Measurements from ENCODE around the gene RPA3. TPM values are rescaled to one million over a fixed set of nuclear protein-coding genes. Genes with fewer than 3 reads are reported as not detected.

The RPA3 gene
- total RNA-seq, 2 donors from 2014 or later: 44.9 to 53.3 TPM

GRCh38 chr7:7706556-7707172, 11.7 kb downstream of the RPA3 start:
- Histone ChIP-seq H3K9me3 (no peaks in the 10 kb centered on the region), H3K9ac (ENCODE audit: low read depth in 2 of 2, low read length in 2 of 2) (no peak overlapping the region), H3K36me3 (no peaks in the 10 kb centered on the region), H3K4me1 (no peaks in the 10 kb centered on the region), H3K4me3 (no peak overlapping the region), H3K27me3 (no peaks in the 10 kb centered on the region), H3K27ac (no peak overlapping the region)
- no peak for TF ChIP-seq CTCF (IDR thresholded peaks at IDR 0.05)
- intact Hi-C loops (cut with DNase I): no loop called here
- DNase-seq: no peak

DNA sequence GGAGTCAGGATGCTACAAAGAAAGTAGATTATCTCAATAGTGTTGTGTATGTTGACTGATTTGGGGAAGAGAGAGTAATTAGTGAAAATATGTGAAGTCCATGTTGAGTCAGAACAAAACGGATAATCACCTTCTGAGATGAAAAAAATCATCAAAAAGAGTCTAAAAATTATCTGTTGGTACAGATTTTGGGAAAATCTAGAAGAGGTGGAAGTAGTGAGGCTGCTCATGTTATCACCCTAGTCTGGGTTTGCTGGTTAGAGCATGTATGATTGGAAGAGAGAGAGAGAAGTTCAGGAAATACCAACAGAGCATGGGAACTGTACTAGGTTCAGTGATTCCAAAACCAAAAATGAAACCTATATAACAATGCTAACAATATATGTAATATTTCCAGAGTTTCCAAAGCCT, 12.3 kb downstream of the RPA3 start:
- no peak overlapping the region for H3K27ac ChIP-seq
- no peaks in the 10 kb centered on the region for H3K36me3 ChIP-seq
- intact Hi-C loops (cut with DNase I): no loop called here
- no peak for DNase-seq
- H3K27me3 ChIP-seq: no peaks in the 10 kb centered on the region
- no peak overlapping the region for H3K9ac ChIP-seq (ENCODE audit: low read depth in 2 of 2, low read length in 2 of 2)
- no peaks in the 10 kb centered on the region for H3K4me1 ChIP-seq
- TF ChIP-seq CTCF (IDR thresholded peaks at IDR 0.05): no peak
- no peak overlapping the region for H3K4me3 ChIP-seq
- no peaks in the 10 kb centered on the region for H3K9me3 ChIP-seq

DNA sequence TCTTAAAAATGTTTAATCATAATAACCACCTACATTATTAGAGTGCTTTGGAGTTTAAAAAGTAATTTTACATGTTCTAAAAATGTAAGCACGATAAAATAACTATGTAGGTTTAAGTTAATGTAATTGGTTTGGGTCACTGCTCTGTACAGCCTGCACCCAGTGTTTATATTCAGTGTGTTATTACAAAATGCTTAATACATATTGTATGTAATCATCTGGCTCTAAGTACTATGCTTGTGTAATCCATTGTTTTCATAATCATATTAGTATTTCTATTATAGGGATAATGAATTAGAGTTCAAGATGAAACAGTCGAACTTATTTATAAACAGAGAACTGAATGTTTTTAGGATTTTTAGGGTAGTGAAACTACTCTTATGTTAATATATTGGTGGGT, 13.1 kb downstream of the RPA3 start:
- Histone ChIP-seq H3K27me3 (no peaks in the 10 kb centered on the region), H3K36me3 (no peaks in the 10 kb centered on the region), H3K9ac (ENCODE audit: low read depth in 2 of 2, low read length in 2 of 2) (no peak overlapping the region), H3K4me1 (no peaks in the 10 kb centered on the region), H3K9me3 (no peaks in the 10 kb centered on the region), H3K4me3 (no peak overlapping the region), H3K27ac (no peak overlapping the region)
- TF ChIP-seq CTCF (IDR thresholded peaks at IDR 0.05): no peak
- no peak for DNase-seq
- intact Hi-C loops (cut with DNase I): no loop called here

DNA sequence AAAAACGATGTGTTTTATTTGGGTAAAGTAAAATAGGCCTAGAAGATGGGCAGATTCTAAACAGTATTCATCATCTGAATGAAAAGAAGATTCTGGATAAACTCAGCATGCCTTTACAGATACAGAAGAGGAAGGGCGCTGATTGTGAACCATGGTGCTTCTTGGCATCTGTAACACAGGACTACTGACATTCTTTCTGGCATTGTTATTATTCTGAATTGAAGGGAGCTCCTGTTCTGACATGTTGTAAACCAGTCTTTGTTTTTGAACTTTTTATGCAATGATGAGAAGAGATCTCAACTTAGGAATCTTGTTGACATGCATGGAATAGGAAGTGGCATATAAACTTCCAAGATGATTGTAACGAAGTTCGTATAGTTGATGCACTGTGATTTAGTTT, 13.5 kb downstream of the RPA3 start:
- H3K27ac ChIP-seq: no peak overlapping the region
- no peak overlapping the region for H3K4me3 ChIP-seq
- no peaks in the 10 kb centered on the region for H3K36me3 ChIP-seq
- no peaks in the 10 kb centered on the region for H3K4me1 ChIP-seq
- no peaks in the 10 kb centered on the region for H3K9me3 ChIP-seq
- no peak for TF ChIP-seq CTCF (IDR thresholded peaks at IDR 0.05)
- DNase-seq: no peak
- H3K27me3 ChIP-seq: no peaks in the 10 kb centered on the region
- intact Hi-C loops (cut with DNase I): no loop called here
- H3K9ac ChIP-seq (ENCODE audit: low read depth in 2 of 2, low read length in 2 of 2): no peak overlapping the region

GRCh38 chr7:7703427-7703826, 15.0 kb downstream of the RPA3 start:
- Histone ChIP-seq H3K9ac (ENCODE audit: low read depth in 2 of 2, low read length in 2 of 2) (no peak overlapping the region), H3K4me1 (no peaks in the 10 kb centered on the region), H3K36me3 (no peaks in the 10 kb centered on the region), H3K27me3 (no peaks in the 10 kb centered on the region), H3K9me3 (no peaks in the 10 kb centered on the region), H3K4me3 (no peak overlapping the region), H3K27ac (no peak overlapping the region)
- TF ChIP-seq CTCF (IDR thresholded peaks at IDR 0.05): no peak
- intact Hi-C loops (cut with DNase I): no loop called here
- DNase-seq: no peak

Data from colonic mucosa (tissue), 4 donors.